Fibroblast of mammary gland (primary cell): ENCODE data around the gene PDE6D.

ENCODE experiments used
- DNase-seq: peaks from one replicate; pipeline ENCODE4 v3.0.0-alpha.2; 2010; ENCODE audit warnings: low read depth
- H3K4me3 ChIP-seq: 2 replicates; pipeline ENCODE4 v1.5.1; 2011; ENCODE audit warnings: low read depth, mild to moderate bottlenecking, low read length, moderate library complexity; ENCODE audit not compliant: control insufficient read depth
- TF ChIP-seq, protein P1 (sequence below): conservative IDR thresholded peaks from 2 replicates; pipeline ENCODE4 v1.5.1; 2011; ENCODE audit warnings: low read depth, low read length, inconsistent platforms; ENCODE audit not compliant: control insufficient read depth, insufficient read depth

Gene PDE6D

DNA sequence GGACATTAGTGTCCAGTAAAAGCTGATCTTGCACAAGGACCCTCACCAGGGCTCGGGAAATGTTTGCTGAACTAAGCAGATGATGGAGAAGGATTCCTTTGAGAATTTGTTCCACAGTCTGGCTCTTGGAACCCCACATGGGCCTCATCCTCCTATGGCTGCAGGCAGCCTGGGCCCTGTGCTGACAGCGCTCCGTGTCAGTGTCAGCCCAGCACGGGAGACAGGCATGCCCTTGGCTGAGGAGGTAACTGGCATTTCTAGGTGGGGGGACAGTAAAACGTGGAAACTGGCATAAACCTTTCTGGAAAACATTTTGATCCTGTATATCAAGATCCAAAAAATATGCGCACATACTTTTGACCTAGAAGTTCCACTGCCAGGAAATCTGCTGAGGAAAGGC, 62.3 kb downstream of the PDE6D start:
- no peak overlapping the region for H3K4me3 ChIP-seq
- DNase-seq = no peak
- TF ChIP-seq, protein P1, sequence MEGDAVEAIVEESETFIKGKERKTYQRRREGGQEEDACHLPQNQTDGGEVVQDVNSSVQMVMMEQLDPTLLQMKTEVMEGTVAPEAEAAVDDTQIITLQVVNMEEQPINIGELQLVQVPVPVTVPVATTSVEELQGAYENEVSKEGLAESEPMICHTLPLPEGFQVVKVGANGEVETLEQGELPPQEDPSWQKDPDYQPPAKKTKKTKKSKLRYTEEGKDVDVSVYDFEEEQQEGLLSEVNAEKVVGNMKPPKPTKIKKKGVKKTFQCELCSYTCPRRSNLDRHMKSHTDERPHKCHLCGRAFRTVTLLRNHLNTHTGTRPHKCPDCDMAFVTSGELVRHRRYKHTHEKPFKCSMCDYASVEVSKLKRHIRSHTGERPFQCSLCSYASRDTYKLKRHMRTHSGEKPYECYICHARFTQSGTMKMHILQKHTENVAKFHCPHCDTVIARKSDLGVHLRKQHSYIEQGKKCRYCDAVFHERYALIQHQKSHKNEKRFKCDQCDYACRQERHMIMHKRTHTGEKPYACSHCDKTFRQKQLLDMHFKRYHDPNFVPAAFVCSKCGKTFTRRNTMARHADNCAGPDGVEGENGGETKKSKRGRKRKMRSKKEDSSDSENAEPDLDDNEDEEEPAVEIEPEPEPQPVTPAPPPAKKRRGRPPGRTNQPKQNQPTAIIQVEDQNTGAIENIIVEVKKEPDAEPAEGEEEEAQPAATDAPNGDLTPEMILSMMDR = no peak

DNA sequence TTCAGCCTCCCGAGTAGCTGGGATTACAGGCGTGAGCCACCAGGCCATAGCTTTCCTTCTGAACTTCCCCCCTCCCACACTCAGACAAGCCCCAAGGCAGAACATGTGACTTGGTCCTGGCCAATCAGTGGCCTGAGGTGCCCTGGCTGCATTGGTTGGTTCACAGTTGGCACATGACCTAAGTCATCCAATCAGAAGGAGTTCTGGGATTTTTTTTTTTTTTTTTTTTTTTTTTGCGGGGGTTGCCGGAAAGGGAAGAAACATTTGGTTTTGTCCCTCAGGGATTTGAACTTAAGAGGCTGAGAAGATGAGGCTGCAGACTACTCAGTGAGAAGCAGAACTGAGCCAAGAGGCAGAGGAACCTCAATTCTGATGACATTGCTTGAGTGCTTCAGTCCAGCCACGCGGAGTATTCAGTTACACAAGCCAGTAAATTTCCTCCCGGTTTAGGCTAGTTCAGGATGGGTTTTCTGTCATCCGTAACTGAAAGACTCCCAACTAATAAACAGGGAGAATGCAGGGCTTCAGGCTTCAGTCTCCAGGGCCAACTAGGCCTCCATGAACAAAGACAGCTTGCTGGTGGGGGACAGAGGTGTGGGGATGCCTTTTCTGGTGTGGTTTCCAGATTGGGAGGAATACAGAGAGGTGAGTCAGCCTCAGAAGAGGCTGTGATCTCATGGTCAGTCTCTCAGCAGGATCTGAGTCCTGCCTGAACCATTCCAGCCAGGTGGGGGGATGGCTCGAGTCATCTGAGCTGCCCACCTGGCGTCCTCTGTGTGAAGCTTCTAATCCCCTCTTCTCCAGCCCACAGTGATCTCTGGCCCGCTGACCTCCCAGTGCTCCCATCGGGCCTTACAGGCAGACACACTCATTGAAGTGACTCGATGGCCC, 63.6 kb downstream of the PDE6D start:
- TF ChIP-seq, protein P1 = peak; percentile 48
- peak; percentile 94 for DNase-seq
- H3K4me3 ChIP-seq = peak overlapping the region; percentile 2

DNA sequence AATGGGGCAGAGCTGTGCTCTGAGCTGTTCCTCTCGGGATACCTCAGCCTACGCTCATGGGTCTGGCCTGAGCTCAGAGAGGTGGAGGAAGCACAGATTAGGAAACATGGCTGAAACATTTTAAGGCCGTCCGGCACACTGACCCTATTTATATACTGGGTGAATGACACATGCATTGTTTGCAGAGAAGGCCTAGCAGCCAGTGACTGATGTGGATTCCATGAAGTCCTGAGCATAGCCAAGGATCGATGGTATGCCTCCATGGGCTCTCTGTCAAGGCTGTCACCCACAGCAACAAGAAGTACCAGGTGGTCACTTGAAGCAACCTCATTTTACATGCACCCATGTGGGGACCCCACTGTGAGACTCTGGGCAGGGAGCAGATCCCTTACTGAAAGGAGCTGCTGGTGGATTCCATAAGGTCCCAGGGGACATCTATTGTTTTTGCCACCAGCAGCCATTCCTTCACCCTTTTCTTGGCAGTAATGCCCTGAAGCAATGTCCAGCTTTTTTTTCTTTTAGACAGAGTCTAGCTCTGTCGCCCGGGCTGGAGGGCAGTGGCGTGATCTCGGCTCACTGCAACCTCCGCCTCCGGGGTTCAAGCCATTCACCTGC, 64.3 kb downstream of the PDE6D start:
- H3K4me3 ChIP-seq = no peak overlapping the region
- TF ChIP-seq, protein P1 = no peak
- DNase-seq = peak; percentile 24

DNA sequence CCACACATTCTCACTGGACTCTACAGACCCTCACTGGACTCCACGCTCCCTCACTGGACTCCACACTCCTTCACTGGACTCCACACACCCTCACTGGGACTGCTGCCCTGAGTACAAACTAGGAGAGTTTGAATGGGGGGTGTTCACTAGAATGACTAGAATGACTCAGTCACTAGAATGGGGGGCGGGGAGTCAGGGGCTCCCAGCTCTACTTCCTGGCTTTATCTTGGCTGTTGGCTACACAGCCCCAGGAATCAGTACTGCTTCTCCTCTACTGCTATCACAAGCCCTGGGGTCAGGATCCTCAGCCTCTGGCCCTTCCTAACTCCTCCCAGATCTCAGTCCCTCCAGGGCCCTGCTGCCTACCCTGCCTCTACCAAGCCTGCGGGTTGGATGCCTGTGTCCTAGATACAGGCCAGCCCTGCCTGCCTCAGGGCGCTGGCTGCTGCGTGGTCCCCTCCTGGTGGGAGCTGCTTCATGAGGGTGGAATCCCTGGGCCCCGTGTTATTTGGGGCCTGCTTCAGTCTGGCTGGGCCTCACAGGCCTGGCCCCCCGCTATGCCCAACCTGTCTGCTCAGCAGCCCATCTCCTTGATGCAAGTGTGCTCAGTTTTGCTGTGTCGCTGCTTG, 65.0 kb downstream of the PDE6D start:
- TF ChIP-seq, protein P1 = no peak
- no peak overlapping the region for H3K4me3 ChIP-seq
- DNase-seq = peak; percentile 36

DNA sequence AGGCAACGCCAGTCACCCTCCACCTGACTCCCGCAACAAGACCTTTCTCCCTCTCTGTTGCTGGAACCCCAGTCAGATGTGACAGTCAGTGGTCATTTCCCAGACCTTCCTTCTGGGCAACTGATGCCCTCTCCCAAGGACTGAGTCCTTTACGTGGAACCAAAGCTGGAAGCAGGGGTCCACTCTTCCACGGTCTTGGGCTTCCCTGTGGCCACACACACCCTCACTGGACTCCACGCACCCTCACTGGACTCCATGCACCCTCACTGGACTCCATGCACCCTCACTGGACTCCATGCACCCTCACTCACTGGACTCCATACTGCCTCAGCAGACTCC, 65.6 kb downstream of the PDE6D start:
- TF ChIP-seq, protein P1 = no peak
- no peak for DNase-seq
- no peak overlapping the region for H3K4me3 ChIP-seq

DNA sequence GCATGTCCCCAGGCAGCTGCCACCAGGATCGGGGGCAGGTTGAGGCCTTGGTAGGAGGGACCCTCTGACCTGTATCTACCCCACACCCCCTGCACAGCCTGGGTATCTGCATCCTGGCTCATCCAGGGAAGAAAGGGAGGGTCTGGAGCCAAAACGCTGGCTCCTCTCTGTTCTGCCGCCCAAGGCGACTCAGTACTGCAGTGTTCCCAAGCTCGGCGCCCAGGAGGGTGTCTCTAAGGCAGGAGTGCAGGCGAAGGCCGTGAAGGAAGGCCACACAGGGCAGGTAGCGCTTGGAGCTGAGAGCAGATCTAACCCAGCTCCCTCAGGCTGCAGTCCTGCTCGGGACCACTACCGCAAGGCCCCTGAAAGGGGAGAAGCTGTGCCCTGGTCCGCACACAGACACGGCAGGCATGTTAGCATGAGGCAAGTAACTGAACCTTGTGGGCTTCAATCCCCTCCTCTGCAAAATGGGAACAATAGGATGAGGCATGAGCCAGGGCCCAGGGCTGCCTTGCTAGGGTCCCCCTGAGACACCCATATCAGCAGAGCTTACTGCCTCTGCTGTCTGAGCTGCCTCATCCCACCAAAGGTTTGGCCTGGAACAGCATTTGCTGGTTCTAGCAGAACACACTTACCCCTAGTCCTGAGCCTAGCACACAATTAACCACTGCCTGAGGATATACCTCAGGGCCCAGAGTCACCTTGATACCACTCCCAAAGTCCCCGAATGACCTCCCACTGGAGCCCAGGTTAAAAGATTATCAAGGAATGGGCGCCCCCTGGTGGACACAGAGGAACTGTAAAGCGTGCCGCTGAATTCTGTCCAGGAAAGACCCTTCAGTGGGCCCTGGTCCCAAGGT, 66.2 kb downstream of the PDE6D start:
- TF ChIP-seq, protein P1 = peak; percentile 77
- peak; percentile 43 for DNase-seq
- H3K4me3 ChIP-seq = no peak overlapping the region
